Glutamatergic neuron (in vitro differentiated cells): ENCODE results near the gene SMIM22. TPM values are rescaled to one million over a fixed set of nuclear protein-coding genes. Genes with fewer than 3 reads are reported as not detected.

Source experiments
- DNase-seq: peaks from one replicate; pipeline ENCODE4 v3.0.0; 2022
- H3K27ac Mint-ChIP-seq: one replicate; pipeline ENCODE4 v1.8.0; 2020; ENCODE audit warnings: mild to moderate bottlenecking, mixed read lengths, inconsistent platforms; ENCODE audit not compliant: unreplicated experiment
- H3K27me3 Mint-ChIP-seq: one replicate; pipeline ENCODE4 v1.8.0; 2020; ENCODE audit warnings: mild to moderate bottlenecking, moderate library complexity, mixed read lengths, inconsistent platforms; ENCODE audit not compliant: unreplicated experiment
- H3K36me3 Mint-ChIP-seq: one replicate; pipeline ENCODE4 v1.8.0; 2020; ENCODE audit warnings: mild to moderate bottlenecking, mixed read lengths, inconsistent platforms; ENCODE audit not compliant: unreplicated experiment
- H3K4me1 Mint-ChIP-seq: one replicate; pipeline ENCODE4 v1.8.0; 2020; ENCODE audit warnings: mild to moderate bottlenecking, low read depth, mixed read lengths, inconsistent platforms; ENCODE audit not compliant: unreplicated experiment
- H3K4me3 Mint-ChIP-seq: one replicate; pipeline ENCODE4 v1.8.0; 2020; ENCODE audit warnings: mild to moderate bottlenecking, mixed read lengths, inconsistent platforms; ENCODE audit not compliant: unreplicated experiment
- H3K9me3 Mint-ChIP-seq: one replicate; pipeline ENCODE4 v1.8.0; 2020; ENCODE audit warnings: mild to moderate bottlenecking, moderate library complexity, mixed read lengths, inconsistent platforms; ENCODE audit not compliant: unreplicated experiment
- CTCF ChIP-seq: fragments of 200-600 bp; sonication (generic); IDR thresholded peaks from one replicate; pipeline ENCODE4 v1.5.0; 2021; ENCODE audit not compliant: partially characterized antibody, unreplicated experiment
- total RNA-seq: library from RNA; stranded (reverse); fragmentation: NEBNext Ultra II Directional; extraction: Animal tissue kit (Norgen Biotek cat#: 25700); gene quantifications from one replicate; pipeline ENCODE4 v1.2.1, GENCODE V29; 2021; ENCODE audit not compliant: unreplicated experiment

Gene SMIM22
- total RNA-seq, 1 donor from 2014 or later: not detected

GRCh38 chr16:4787627-4788482, 7.3 kb upstream of the SMIM22 start, which contains the start of gene SEPTIN12:
Gene SEPTIN12, minus strand, starts transcription at chr16:4788345. Its CDS starts 700 bp downstream, at chr16:4787645.
- Mint-ChIP-seq H3K9me3 (no peaks in the 10 kb centered on the region), H3K36me3 (no peaks in the 10 kb centered on the region), H3K27ac (no peak within 1 kb of the TSS), H3K4me1 (peaks cover 9% of the 10 kb centered on the region), H3K4me3 (peak within 1 kb of the TSS; percentile 25), H3K27me3 (peaks cover 3% of the 10 kb centered on the region)
- DNase-seq: no peak
- no peak for TF ChIP-seq CTCF

GRCh38 chr16:4788489-4788889, 6.7 kb upstream of the SMIM22 start:
- Mint-ChIP-seq H3K4me3 (no peak overlapping the region), H3K36me3 (no peaks in the 10 kb centered on the region), H3K4me1 (peaks cover 9% of the 10 kb centered on the region), H3K27me3 (peaks cover 2% of the 10 kb centered on the region), H3K9me3 (no peaks in the 10 kb centered on the region), H3K27ac (no peak overlapping the region)
- TF ChIP-seq CTCF: no peak
- no peak for DNase-seq

GRCh38 chr16:4788910-4789309, 6.3 kb upstream of the SMIM22 start:
- Mint-ChIP-seq H3K36me3 (no peaks in the 10 kb centered on the region), H3K27me3 (peaks cover 2% of the 10 kb centered on the region), H3K27ac (no peak overlapping the region), H3K9me3 (no peaks in the 10 kb centered on the region), H3K4me3 (no peak overlapping the region), H3K4me1 (peaks cover 9% of the 10 kb centered on the region)
- no peak for TF ChIP-seq CTCF
- no peak for DNase-seq

- no peak overlapping the region for H3K27ac Mint-ChIP-seq
- no peak for DNase-seq
- no peak overlapping the region for H3K4me3 Mint-ChIP-seq
- H3K4me1 Mint-ChIP-seq: peaks cover 9% of the 10 kb centered on the region
- no peaks in the 10 kb centered on the region for H3K36me3 Mint-ChIP-seq
- no peaks in the 10 kb centered on the region for H3K9me3 Mint-ChIP-seq
- peaks cover 2% of the 10 kb centered on the region for H3K27me3 Mint-ChIP-seq
- TF ChIP-seq CTCF: no peak
Observed at GRCh38 chr16:4790261-4790660, 4.9 kb upstream of the SMIM22 start.

GRCh38 chr16:4790871-4791270, 4.3 kb upstream of the SMIM22 start:
- peaks cover 9% of the 10 kb centered on the region for H3K4me1 Mint-ChIP-seq
- TF ChIP-seq CTCF: no peak
- no peak overlapping the region for H3K27ac Mint-ChIP-seq
- H3K9me3 Mint-ChIP-seq: no peaks in the 10 kb centered on the region
- no peak for DNase-seq
- no peak overlapping the region for H3K4me3 Mint-ChIP-seq
- H3K36me3 Mint-ChIP-seq: no peaks in the 10 kb centered on the region
- peaks cover 2% of the 10 kb centered on the region for H3K27me3 Mint-ChIP-seq
